HuH-7 (cell line): ENCODE results near the gene DDX46.
"Not testable (repeated sequence)": the region's sequence is repeated elsewhere in the genome, so short reads cannot be mapped to it uniquely, and the experiment has no call there.

ENCODE experiments used
- DNase-seq: peaks from one replicate; pipeline ENCODE4 v3.0.0; 2011; ENCODE audit warnings: low spot score

Gene DDX46

GRCh38 chr5:134784241-134784920 is 25.8 kb downstream of the DDX46 start:
- DNase-seq = no peak

DNA sequence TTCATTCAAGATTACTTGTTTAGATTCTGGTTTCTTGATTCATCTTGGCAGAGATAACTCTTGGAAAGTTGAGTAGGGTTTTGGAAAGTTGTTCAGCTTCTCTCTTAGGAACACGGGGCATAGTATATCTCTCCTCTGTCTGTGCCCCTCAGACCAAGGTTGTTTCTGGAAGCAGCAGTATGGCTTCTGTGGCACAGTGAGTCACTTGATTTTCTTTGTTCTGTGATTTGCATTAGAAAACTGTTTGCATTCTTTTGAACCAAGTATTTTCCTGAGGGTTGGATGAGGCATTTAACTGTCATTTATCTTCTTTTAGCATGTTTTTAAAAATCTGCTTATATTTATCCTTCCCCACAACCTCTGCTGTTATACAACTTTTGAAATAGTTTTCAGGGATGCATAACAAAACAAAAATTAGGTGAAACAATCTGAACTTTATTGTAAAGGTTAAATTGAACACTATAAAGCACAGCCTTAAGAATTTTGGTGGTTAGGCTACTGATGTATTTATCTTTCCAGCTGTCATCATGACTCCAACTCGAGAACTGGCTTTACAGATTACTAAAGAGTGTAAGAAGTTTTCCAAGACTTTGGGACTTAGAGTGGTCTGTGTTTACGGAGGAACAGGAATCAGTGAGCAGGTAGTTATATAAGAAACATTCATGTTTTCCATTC is 26.5 kb downstream of the DDX46 start:
- no peak for DNase-seq

GRCh38 chr5:134787692-134788091 is 29.1 kb downstream of the DDX46 start:
- DNase-seq = no peak

- no peak for DNase-seq
These were observed 33.0 kb downstream of the DDX46 start for GRCh38 chr5:134791580-134791979.

DNA sequence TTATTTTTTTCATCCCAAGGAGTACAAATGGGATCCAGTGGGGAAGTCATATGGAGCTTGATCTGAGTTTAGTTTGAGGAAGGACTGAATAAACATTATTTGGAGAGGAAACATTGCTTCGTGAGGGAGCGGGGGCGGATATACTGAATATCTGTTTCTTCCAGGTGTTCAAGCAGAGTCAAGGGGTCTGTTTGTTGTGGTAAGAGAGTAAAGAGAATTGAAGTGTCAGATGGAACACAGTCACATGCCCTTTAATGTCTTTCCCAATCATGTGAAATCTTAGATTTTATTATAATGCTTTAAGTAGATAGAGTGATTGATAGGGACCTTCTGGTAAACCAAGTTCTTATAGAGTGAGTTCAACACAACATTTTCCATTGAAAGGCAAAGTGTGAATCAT is 33.7 kb downstream of the DDX46 start:
- no peak for DNase-seq

GRCh38 chr5:134793111-134793510 is 34.5 kb downstream of the DDX46 start:
- DNase-seq = no peak

- DNase-seq = no peak
These were observed 35.5 kb downstream of the DDX46 start for GRCh38 chr5:134794082-134794481.

- DNase-seq = no peak
These were observed 36.2 kb downstream of the DDX46 start for GRCh38 chr5:134794819-134795218.

DNA sequence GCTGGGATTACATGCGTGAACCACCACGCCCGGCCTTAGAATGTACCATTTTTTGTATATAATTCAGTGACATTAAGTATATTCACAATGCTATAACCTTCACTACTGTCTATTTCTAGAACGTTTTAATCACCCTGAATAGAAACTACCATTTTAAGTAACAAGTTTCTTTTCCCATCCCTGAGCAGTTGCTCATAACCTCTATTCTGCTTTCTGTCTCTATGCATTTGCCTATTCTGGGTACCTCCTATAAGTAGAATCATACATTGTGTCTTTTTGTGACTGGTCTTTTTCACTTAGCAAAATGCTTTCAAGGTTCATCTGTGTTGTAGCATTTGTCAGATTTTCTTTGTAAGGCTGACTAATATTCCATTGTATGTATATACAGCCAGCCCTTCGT is 39.9 kb downstream of the DDX46 start:
- DNase-seq = no peak

DNA sequence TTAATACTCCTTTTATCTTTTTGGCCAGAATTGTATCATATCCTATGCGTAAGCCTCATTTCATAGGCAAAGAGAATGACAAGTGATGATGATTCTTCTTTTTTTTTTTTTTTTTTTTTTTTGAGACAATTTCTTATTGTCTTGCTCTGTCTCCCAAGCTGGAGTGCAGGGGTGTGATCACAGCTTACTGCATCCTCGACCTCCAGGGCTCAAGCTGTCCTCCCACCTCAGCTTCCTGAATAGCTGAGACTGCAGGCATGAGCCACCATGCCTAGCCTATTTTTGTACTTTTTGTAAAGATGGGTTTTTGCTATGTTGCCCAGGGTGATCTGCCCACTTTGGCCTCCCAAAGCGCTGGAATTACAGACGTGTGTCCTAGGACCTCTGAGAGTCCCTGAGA is 45.2 kb downstream of the DDX46 start:
- no peak for DNase-seq

DNA sequence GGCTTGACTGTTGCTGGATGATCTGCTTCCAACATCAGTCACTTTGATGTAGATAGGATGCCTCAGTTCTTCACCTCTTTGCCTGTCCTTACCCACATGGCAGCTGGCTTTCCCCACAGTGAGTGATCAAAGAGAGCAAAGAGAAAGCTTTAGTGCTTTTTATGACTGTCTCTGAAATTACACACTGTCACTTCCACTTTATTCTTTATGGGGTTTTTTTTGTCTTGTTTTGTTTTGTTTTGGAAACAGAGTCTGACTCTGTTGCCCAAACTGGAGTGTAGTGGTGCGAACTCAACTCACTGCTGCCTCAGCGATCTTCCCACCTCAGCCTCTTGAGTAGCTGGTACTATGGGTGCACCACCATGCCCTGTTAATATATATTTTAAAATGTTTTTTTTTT is 54.8 kb downstream of the DDX46 start:
- no peak for DNase-seq

DNA sequence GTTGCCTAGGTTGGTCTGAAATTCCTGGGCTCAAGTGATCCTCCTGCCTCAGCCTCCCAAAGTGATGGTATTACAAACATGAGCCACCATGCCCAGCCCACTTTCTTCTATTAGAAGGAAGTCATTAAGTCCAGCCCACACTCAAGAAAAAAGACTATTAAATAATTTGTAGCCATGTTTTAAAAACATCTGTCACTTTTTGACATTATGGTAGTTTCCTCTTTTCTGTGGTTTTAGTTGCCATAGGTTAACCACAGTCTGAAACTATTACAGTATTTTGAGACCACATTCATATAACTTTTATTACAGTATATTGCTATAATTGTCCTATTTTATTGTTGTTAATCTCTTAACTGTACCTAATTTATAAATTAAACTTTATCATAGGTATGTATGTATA is 55.2 kb downstream of the DDX46 start:
- DNase-seq = no peak

GRCh38 chr5:134817006-134817405 is 58.4 kb downstream of the DDX46 start:
- DNase-seq = no peak

GRCh38 chr5:134818776-134819175 is 60.2 kb downstream of the DDX46 start:
- DNase-seq = no peak

GRCh38 chr5:134819407-134819963 is 60.9 kb downstream of the DDX46 start:
- no peak for DNase-seq

DNA sequence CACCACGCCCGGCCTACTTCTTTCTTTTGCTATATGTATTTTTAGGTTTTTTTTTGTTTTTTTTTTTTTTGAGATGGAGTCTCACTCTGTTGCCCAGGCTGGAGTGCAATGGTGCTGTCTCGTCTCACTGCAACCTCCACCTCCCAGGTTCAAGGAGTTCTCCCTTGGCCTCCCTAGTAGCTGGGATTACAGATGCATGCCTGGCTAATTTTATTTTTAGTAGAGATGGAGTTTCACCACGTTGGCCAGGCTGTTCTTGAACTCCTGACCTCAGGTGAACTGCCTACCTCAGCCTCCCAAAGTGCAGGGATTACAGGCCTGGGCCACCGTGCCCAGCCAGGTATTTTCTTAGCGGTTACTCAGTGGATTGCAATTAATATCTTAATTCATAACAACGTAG is 63.3 kb downstream of the DDX46 start:
- no peak for DNase-seq

DNA sequence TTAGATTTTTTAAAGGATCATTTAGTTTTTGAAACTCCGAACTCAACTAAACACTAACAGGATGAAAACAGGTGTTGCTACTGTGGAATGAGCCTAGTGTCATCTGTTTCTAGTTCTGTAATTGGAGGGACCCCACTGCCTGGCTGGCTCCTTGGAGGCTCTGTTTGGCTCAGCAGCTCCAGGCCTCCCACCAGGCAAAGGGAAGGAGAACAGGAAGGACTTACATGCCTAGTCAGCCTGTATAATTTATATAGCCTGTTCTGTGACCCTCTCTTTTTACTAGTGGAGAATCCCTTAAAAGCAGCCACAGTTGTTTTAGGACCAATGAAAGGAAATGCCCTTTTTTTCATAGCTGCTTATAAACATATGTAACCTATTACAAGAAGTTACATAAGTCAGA is 66.1 kb downstream of the DDX46 start:
- DNase-seq = no peak

DNA sequence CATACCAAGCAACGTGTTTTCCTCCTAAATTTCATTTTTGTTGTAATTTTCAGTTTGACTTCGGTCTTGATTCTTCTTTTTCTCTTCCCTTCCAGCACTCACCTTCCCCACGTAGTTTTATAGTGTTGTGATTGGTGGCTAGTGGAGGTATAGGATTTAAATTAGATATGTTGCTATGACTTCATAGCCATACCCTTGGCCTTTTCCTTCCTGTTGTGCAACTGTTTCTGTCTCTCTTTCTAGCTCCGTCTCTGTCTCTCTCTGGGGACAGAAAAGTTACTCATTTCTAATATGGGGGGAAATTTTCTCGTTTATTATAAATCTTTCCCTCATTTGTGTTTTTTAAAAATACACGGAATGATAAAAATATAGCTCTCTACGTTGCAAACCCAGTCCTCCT is 66.6 kb downstream of the DDX46 start:
- DNase-seq = no peak

DNA sequence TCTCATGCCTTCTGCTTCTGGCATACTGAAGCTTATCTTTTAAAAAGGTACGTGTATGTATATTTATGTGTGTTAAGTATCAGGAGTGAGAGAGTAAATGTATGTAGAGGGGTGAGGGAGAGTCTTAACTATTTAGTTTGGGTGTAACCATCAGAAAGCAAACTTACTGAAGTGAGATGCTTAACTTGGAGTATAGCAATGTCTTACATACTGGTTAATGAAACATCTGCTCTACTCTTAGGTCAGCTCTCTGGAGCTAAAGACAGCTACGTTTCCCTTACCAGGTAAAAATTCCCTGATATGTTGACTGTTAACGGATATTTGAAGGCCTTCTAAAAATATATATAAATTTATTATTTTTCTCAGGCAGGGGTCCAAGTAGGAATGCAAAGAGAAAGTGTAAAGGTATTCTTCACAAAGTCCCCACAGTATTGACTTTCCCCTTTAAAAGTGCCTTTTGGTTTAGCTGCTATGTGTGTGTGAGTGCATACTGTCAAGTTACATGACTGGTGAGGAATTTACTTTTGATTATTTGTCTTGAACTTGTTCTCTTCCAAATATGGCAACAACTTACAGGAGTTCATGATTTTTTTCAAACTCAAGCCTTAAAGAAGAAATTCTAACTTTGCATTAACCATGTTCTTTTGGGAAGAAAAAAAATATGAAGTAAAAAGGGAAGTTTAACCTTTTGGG is 74.9 kb downstream of the DDX46 start:
- DNase-seq = no peak

DNA sequence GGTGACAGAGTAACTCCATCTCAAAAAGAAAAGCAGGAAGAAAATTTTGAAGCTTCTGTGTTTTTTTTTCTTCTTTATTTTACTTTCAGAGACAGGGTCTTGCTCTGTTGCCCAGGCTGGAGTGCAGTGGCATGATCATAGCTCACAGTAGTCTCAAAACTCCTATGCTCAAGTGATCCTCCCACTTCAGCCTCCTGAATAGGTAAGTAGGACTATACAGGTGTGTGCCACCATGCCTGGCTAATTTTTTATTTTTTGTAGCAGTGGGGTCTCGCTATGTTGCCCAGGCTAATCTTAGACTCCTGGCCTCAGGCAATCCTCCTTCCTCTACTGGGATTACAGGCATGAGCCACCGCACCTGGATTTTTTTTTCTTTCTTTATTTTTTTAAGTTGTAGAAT is 77.0 kb downstream of the DDX46 start:
- DNase-seq = no peak

- no peak for DNase-seq
These were observed 79.1 kb downstream of the DDX46 start for GRCh38 chr5:134837530-134838181.

- DNase-seq = not testable (repeated sequence)
These were observed 79.8 kb downstream of the DDX46 start for GRCh38 chr5:134838361-134838760.

- DNase-seq = no peak
These were observed 82.2 kb downstream of the DDX46 start for GRCh38 chr5:134840811-134841210.
